ENCODE measurements around the gene FMNL1. TPM values are rescaled to one million over a fixed set of nuclear protein-coding genes. Genes with fewer than 3 reads are reported as not detected.

FMNL1 gene
- polyA plus RNA-seq, 2 donors, result 4.3 to 5.2 TPM

GRCh38 chr17:45256114-45256966, 34.7 kb downstream of the FMNL1 start:
- Histone ChIP-seq H3K27ac (ENCODE audit: low read depth in 2 of 2, low read length in 1 of 2) (no peak overlapping the region), H3K4me3 (ENCODE audit: low read depth in 1 of 2, low read length in 2 of 2) (no peak overlapping the region), H3K4me1 (ENCODE audit: control insufficient read depth in 2 of 2, insufficient read depth in 2 of 2, low read length in 1 of 2) (peaks cover 0 to 3% of the 10 kb centered on the region in 2 donors), H3K27me3 (ENCODE audit: control insufficient read depth in 1 of 2, insufficient read depth in 2 of 2, low read length in 2 of 2) (no peaks in the 10 kb centered on the region), H3K36me3 (ENCODE audit: control insufficient read depth in 2 of 2, insufficient read depth in 2 of 2, low read length in 1 of 2) (no peaks in the 10 kb centered on the region), H3K9me3 (ENCODE audit: control insufficient read depth in 2 of 2, insufficient read depth in 1 of 2, low read depth in 1 of 2, low read length in 1 of 2) (peaks cover 0 to 1% of the 10 kb centered on the region in 2 donors)
- 74 to 79% methylated on average over 14 of the region's 14 CpGs for WGBS, 2 donors

- Histone ChIP-seq H3K4me3 (ENCODE audit: low read depth in 1 of 2, low read length in 2 of 2) (no peak overlapping the region), H3K9me3 (ENCODE audit: control insufficient read depth in 2 of 2, insufficient read depth in 1 of 2, low read depth in 1 of 2, low read length in 1 of 2) (peaks cover 0 to 1% of the 10 kb centered on the region in 2 donors), H3K27me3 (ENCODE audit: control insufficient read depth in 1 of 2, insufficient read depth in 2 of 2, low read length in 2 of 2) (no peaks in the 10 kb centered on the region), H3K4me1 (ENCODE audit: control insufficient read depth in 2 of 2, insufficient read depth in 2 of 2, low read length in 1 of 2) (peaks cover 2 to 3% of the 10 kb centered on the region in 2 donors), H3K27ac (ENCODE audit: low read depth in 2 of 2, low read length in 1 of 2) (no peak overlapping the region), H3K36me3 (ENCODE audit: control insufficient read depth in 2 of 2, insufficient read depth in 2 of 2, low read length in 1 of 2) (no peaks in the 10 kb centered on the region)
- 79 to 87% methylated on average over 11 to 16 of the region's 16 CpGs for WGBS, 2 donors
These were observed 35.4 kb downstream of the FMNL1 start for GRCh38 chr17:45257115-45257514.

- WGBS, 2 donors, result 57 to 67% methylated on average over 5 of the region's 5 CpGs
- H3K36me3 ChIP-seq (ENCODE audit: control insufficient read depth in 2 of 2, insufficient read depth in 2 of 2, low read length in 1 of 2), result peaks cover 0 to 8% of the 10 kb centered on the region in 2 donors
- H3K27ac ChIP-seq (ENCODE audit: low read depth in 2 of 2, low read length in 1 of 2), result no peak overlapping the region
- H3K9me3 ChIP-seq (ENCODE audit: control insufficient read depth in 2 of 2, insufficient read depth in 1 of 2, low read depth in 1 of 2, low read length in 1 of 2), result peaks cover 0 to under 1% of the 10 kb centered on the region in 2 donors
- no peaks in the 10 kb centered on the region for H3K27me3 ChIP-seq (ENCODE audit: control insufficient read depth in 1 of 2, insufficient read depth in 2 of 2, low read length in 2 of 2)
- H3K4me3 ChIP-seq (ENCODE audit: low read depth in 1 of 2, low read length in 2 of 2), result no peak overlapping the region
- peaks cover 11 to 13% of the 10 kb centered on the region in 2 donors for H3K4me1 ChIP-seq (ENCODE audit: control insufficient read depth in 2 of 2, insufficient read depth in 2 of 2, low read length in 1 of 2)
These were observed 37.3 kb downstream of the FMNL1 start for GRCh38 chr17:45258981-45259380.

GRCh38 chr17:45260204-45260783, 38.6 kb downstream of the FMNL1 start:
- no peaks in the 10 kb centered on the region for H3K9me3 ChIP-seq (ENCODE audit: control insufficient read depth in 2 of 2, insufficient read depth in 1 of 2, low read depth in 1 of 2, low read length in 1 of 2)
- peaks cover 11 to 13% of the 10 kb centered on the region in 2 donors for H3K4me1 ChIP-seq (ENCODE audit: control insufficient read depth in 2 of 2, insufficient read depth in 2 of 2, low read length in 1 of 2)
- H3K36me3 ChIP-seq (ENCODE audit: control insufficient read depth in 2 of 2, insufficient read depth in 2 of 2, low read length in 1 of 2), result peaks cover 10 to 19% of the 10 kb centered on the region in 2 donors
- no peak overlapping the region for H3K27ac ChIP-seq (ENCODE audit: low read depth in 2 of 2, low read length in 1 of 2)
- no peaks in the 10 kb centered on the region for H3K27me3 ChIP-seq (ENCODE audit: control insufficient read depth in 1 of 2, insufficient read depth in 2 of 2, low read length in 2 of 2)
- H3K4me3 ChIP-seq (ENCODE audit: low read depth in 1 of 2, low read length in 2 of 2), result no peak overlapping the region
- 74 to 76% methylated on average over 7 of the region's 7 CpGs for WGBS, 2 donors

GRCh38 chr17:45261577-45262515, 40.2 kb downstream of the FMNL1 start, which contains the start of gene SPATA32:
SPATA32 (minus strand) TSS chr17:45262094; CDS start chr17:45262016, 78 bp downstream.
- H3K36me3 ChIP-seq (ENCODE audit: control insufficient read depth in 2 of 2, insufficient read depth in 2 of 2, low read length in 1 of 2), result peaks cover 20 to 25% of the 10 kb centered on the region in 2 donors
- no peaks in the 10 kb centered on the region for H3K27me3 ChIP-seq (ENCODE audit: control insufficient read depth in 1 of 2, insufficient read depth in 2 of 2, low read length in 2 of 2)
- H3K4me3 ChIP-seq (ENCODE audit: low read depth in 1 of 2, low read length in 2 of 2), result peak within 1 kb of the TSS; percentile 46 to 54
- H3K27ac ChIP-seq (ENCODE audit: low read depth in 2 of 2, low read length in 1 of 2), result peak within 1 kb of the TSS; percentile 14 to 59
- H3K9me3 ChIP-seq (ENCODE audit: control insufficient read depth in 2 of 2, insufficient read depth in 1 of 2, low read depth in 1 of 2, low read length in 1 of 2), result no peaks in the 10 kb centered on the region
- H3K4me1 ChIP-seq (ENCODE audit: control insufficient read depth in 2 of 2, insufficient read depth in 2 of 2, low read length in 1 of 2), result peaks cover 10 to 11% of the 10 kb centered on the region in 2 donors
- 10 to 12% methylated on average over 58 to 68 of the region's 68 CpGs for WGBS, 2 donors

- peaks cover 9 to 11% of the 10 kb centered on the region in 2 donors for H3K4me1 ChIP-seq (ENCODE audit: control insufficient read depth in 2 of 2, insufficient read depth in 2 of 2, low read length in 1 of 2)
- peak overlapping the region; percentile 46 to 54 for H3K4me3 ChIP-seq (ENCODE audit: low read depth in 1 of 2, low read length in 2 of 2)
- peak overlapping the region; percentile 14 to 59 for H3K27ac ChIP-seq (ENCODE audit: low read depth in 2 of 2, low read length in 1 of 2)
- no peaks in the 10 kb centered on the region for H3K27me3 ChIP-seq (ENCODE audit: control insufficient read depth in 1 of 2, insufficient read depth in 2 of 2, low read length in 2 of 2)
- H3K36me3 ChIP-seq (ENCODE audit: control insufficient read depth in 2 of 2, insufficient read depth in 2 of 2, low read length in 1 of 2), result peaks cover 22 to 33% of the 10 kb centered on the region in 2 donors
- H3K9me3 ChIP-seq (ENCODE audit: control insufficient read depth in 2 of 2, insufficient read depth in 1 of 2, low read depth in 1 of 2, low read length in 1 of 2), result no peaks in the 10 kb centered on the region
- 41 to 44% methylated on average over 18 of the region's 18 CpGs for WGBS, 2 donors
These were observed 41.1 kb downstream of the FMNL1 start for GRCh38 chr17:45262516-45263476.

GRCh38 chr17:45263477-45263860, 41.8 kb downstream of the FMNL1 start:
- WGBS, 2 donors, result 65 to 69% methylated on average over 7 of the region's 7 CpGs
- Histone ChIP-seq H3K27ac (ENCODE audit: low read depth in 2 of 2, low read length in 1 of 2) (peak overlapping the region in 1 of 2 donors; percentile 11), H3K4me3 (ENCODE audit: low read depth in 1 of 2, low read length in 2 of 2) (no peak overlapping the region), H3K4me1 (ENCODE audit: control insufficient read depth in 2 of 2, insufficient read depth in 2 of 2, low read length in 1 of 2) (peaks cover 9 to 11% of the 10 kb centered on the region in 2 donors), H3K27me3 (ENCODE audit: control insufficient read depth in 1 of 2, insufficient read depth in 2 of 2, low read length in 2 of 2) (no peaks in the 10 kb centered on the region), H3K9me3 (ENCODE audit: control insufficient read depth in 2 of 2, insufficient read depth in 1 of 2, low read depth in 1 of 2, low read length in 1 of 2) (no peaks in the 10 kb centered on the region), H3K36me3 (ENCODE audit: control insufficient read depth in 2 of 2, insufficient read depth in 2 of 2, low read length in 1 of 2) (peaks cover 22 to 37% of the 10 kb centered on the region in 2 donors)

GRCh38 chr17:45264430-45264829, 42.7 kb downstream of the FMNL1 start:
- 83% methylated on average over 14 of the region's 14 CpGs for WGBS, 2 donors
- no peak overlapping the region for H3K27ac ChIP-seq (ENCODE audit: low read depth in 2 of 2, low read length in 1 of 2)

More at GRCh38 chr17:45264430-45264829, 42.7 kb downstream of the FMNL1 start:
- Histone ChIP-seq H3K9me3 (ENCODE audit: control insufficient read depth in 2 of 2, insufficient read depth in 1 of 2, low read depth in 1 of 2, low read length in 1 of 2) (no peaks in the 10 kb centered on the region), H3K27me3 (ENCODE audit: control insufficient read depth in 1 of 2, insufficient read depth in 2 of 2, low read length in 2 of 2) (no peaks in the 10 kb centered on the region), H3K4me3 (ENCODE audit: low read depth in 1 of 2, low read length in 2 of 2) (no peak overlapping the region), H3K36me3 (ENCODE audit: control insufficient read depth in 2 of 2, insufficient read depth in 2 of 2, low read length in 1 of 2) (peaks cover 24 to 43% of the 10 kb centered on the region in 2 donors), H3K4me1 (ENCODE audit: control insufficient read depth in 2 of 2, insufficient read depth in 2 of 2, low read length in 1 of 2) (peaks cover 9 to 11% of the 10 kb centered on the region in 2 donors)
